Coronary artery (tissue), 2 donors: Measurements from ENCODE around the gene ICE1.

ENCODE experiments used
- DNase-seq: peaks from one replicate; pipeline ENCODE4 v3.0.0-alpha.2; 2017; ENCODE audit warnings: low spot score
- H3K27ac ChIP-seq, 2 donors: fragments of 200-600 bp; sonication (generic); one replicate each; pipeline ENCODE4 v1.5.1; 2016 to 2019
- H3K4me3 ChIP-seq: fragments of 200-600 bp; sonication (generic); 2 replicates; pipeline ENCODE4 v1.5.1; 2016; ENCODE audit warnings: mild to moderate bottlenecking, moderate library complexity
- CTCF ChIP-seq: fragments of 200-600 bp; sonication (generic); IDR thresholded peaks from one replicate; pipeline ENCODE4 v1.5.1; 2019; ENCODE audit warnings: antibody characterized with exemption

Gene ICE1

GRCh38 chr5:5523066-5523505 lies 100.6 kb downstream of the ICE1 start:
- Histone ChIP-seq H3K4me3 (no peak overlapping the region), H3K27ac (no peak overlapping the region)
- TF ChIP-seq CTCF, result no peak
- DNase-seq, result no peak

GRCh38 chr5:5524327-5524726 lies 101.8 kb downstream of the ICE1 start:
- no peak for TF ChIP-seq CTCF
- no peak for DNase-seq
- Histone ChIP-seq H3K27ac (no peak overlapping the region), H3K4me3 (no peak overlapping the region)

- no peak for DNase-seq
- Histone ChIP-seq H3K4me3 (no peak overlapping the region), H3K27ac (no peak overlapping the region)
- TF ChIP-seq CTCF, result no peak
Observed at GRCh38 chr5:5531371-5531770, 108.9 kb downstream of the ICE1 start.

- no peak for TF ChIP-seq CTCF
- H3K4me3 ChIP-seq, result no peak overlapping the region
- no peak for DNase-seq
- H3K27ac ChIP-seq, result no peak overlapping the region
Observed at GRCh38 chr5:5532306-5533076, 110.0 kb downstream of the ICE1 start.

- DNase-seq, result no peak
- Histone ChIP-seq H3K27ac (no peak overlapping the region), H3K4me3 (no peak overlapping the region)
- no peak for TF ChIP-seq CTCF
Observed at GRCh38 chr5:5533927-5534326, 111.5 kb downstream of the ICE1 start.

GRCh38 chr5:5534333-5534732 lies 111.9 kb downstream of the ICE1 start:
- no peak for DNase-seq
- TF ChIP-seq CTCF, result no peak
- no peak overlapping the region for H3K4me3 ChIP-seq

GRCh38 chr5:5536871-5537270 lies 114.4 kb downstream of the ICE1 start:
- TF ChIP-seq CTCF, result no peak
- DNase-seq, result no peak
- Histone ChIP-seq H3K4me3 (no peak overlapping the region), H3K27ac (no peak overlapping the region)

More at GRCh38 chr5:5534333-5534732, 111.9 kb downstream of the ICE1 start:
- no peak overlapping the region for H3K27ac ChIP-seq
